Stimulated activated effector memory CD8-positive, alpha-beta T cell treated with anti-CD3 and anti-CD28 coated beads, Interleukin-12 subunit alpha, Interleukin-12 subunit beta, amount 100 ng/mL, for 72 hours (primary cell): ENCODE data around the gene MTCH1.

Experiments
- ATAC-seq: fragments of 150-1000 bp; cut with Tn5 transposase; 2 replicates; pipeline ENCODE4 v1.10.0; 2021
- DNase-seq, 2 donors: peaks; one replicate each; pipeline ENCODE4 v3.0.0; 2021 to 2022; ENCODE audit warnings: low spot score in 2 of 2
- H3K27ac Mint-ChIP-seq: one replicate; pipeline ENCODE4 v1.8.0; 2022; ENCODE audit warnings: mild to moderate bottlenecking, mixed read lengths
- H3K36me3 Mint-ChIP-seq: one replicate; pipeline ENCODE4 v1.8.0; 2022; ENCODE audit warnings: mild to moderate bottlenecking, mixed read lengths
- H3K4me1 Mint-ChIP-seq: one replicate; pipeline ENCODE4 v1.8.0; 2022; ENCODE audit warnings: mixed read lengths
- H3K4me3 Mint-ChIP-seq: one replicate; pipeline ENCODE4 v1.8.0; 2022; ENCODE audit warnings: mild to moderate bottlenecking, mixed read lengths
- H3K9me3 Mint-ChIP-seq: one replicate; pipeline ENCODE4 v1.8.0; 2022; ENCODE audit warnings: mixed read lengths

MTCH1 gene

DNA sequence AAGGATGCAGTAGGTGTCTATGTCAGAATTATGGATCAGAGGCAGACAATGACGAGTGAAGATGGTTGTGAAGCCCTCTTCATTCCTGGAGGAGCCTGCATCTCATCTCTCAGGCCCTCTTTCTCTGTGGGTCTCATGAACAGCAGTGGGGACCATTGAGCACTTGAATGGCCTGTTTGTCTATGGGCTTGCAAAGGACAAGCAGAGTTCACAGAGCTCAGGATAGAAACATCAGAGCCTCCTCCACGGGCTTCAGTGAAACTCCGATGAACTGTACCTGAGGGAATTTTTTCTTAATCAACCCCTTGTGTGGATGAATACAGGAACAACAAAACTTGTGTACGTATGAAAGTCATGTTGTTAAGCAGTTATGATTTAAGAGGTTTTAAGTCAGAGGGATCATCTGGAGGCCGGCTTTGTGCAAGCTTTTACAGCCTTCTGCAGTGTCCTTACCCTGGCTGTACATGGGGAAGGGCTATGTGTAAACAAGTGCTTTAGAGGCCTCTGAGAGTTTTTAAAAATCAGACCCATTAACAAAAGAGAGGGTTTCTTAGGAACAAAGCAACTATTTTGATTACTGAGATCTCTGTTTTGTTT lies 61.1 kb downstream of the MTCH1 start:
- peak overlapping the region; percentile 88 for H3K27ac Mint-ChIP-seq

DNA sequence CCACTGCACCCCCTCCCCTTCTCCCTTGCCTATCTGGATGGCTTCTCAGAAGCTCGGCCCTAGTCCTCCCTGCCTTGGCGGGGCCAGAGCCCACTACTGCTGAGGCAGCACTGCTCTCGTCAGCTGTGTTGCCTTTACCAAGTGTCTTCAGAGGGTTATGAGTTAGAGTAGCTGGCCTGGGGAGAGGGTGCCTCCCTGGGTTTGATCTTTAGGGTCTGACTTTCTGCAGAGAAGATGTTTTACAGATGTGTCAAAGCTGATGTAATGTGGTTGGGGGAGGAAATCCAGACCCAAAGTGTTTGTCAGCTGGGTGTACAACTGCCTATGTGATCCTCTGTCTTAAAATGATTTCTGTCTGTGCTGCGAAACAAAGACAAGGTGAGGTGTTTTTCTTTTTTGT lies 61.9 kb downstream of the MTCH1 start:
- ATAC-seq, result peak; percentile 9
- Mint-ChIP-seq H3K4me3 (no peak overlapping the region), H3K4me1 (peaks cover 28% of the 10 kb centered on the region), H3K27ac (no peak overlapping the region), H3K9me3 (no peaks in the 10 kb centered on the region), H3K36me3 (peaks cover 45% of the 10 kb centered on the region)
- DNase-seq, result no peak

More for the DNA sequence above, 61.1 kb downstream of the MTCH1 start:
- H3K4me3 Mint-ChIP-seq, result no peak overlapping the region
- peaks cover 38% of the 10 kb centered on the region for H3K36me3 Mint-ChIP-seq
- DNase-seq, result no peak
- ATAC-seq, result no peak
- H3K4me1 Mint-ChIP-seq, result peaks cover 28% of the 10 kb centered on the region
- no peaks in the 10 kb centered on the region for H3K9me3 Mint-ChIP-seq

DNA sequence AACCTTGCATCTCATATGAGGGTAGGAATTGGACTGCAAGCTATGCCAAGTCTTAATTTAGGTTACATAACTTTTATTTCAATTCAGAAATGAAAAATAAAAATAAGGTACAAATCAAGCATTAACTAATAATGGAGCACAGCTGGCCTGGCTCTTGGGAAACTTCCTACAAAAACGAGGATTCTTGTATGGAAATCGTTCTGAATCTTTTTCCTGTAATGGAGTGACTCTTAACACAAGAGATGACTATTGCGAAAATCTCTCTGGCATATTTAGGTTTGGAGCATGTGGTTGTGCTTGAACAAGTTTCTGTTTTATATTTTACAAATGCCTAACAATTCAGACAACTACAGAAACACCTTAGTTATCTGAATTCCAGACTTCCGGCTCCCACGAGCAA lies 65.5 kb downstream of the MTCH1 start:
- Mint-ChIP-seq H3K27ac (no peak overlapping the region), H3K4me3 (no peak overlapping the region), H3K36me3 (peaks cover 72% of the 10 kb centered on the region), H3K9me3 (no peaks in the 10 kb centered on the region), H3K4me1 (peaks cover 21% of the 10 kb centered on the region)
- ATAC-seq, result no peak
- no peak for DNase-seq

DNA sequence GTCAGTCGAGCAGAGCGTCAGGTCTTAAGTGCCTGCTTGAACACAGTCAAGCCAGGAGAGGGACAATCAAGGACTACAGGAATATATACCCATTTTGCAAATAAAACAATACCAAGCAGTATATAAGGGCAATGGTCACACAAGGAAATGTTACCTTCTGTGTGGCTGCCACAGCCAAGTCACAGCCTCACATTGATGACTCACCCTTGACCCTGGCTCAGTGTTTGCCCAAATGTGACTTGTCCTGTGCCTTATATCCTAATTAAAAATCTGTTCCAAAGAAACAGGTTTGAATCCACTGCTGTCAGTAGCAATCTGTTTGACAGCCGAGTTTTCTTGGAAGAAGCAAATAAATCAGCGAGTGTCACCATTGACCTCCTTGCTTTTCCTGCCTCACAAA lies 65.9 kb downstream of the MTCH1 start:
- no peaks in the 10 kb centered on the region for H3K9me3 Mint-ChIP-seq
- DNase-seq (no peak), ATAC-seq (no peak)
- peaks cover 73% of the 10 kb centered on the region for H3K36me3 Mint-ChIP-seq
- no peak overlapping the region for H3K4me3 Mint-ChIP-seq
- peaks cover 18% of the 10 kb centered on the region for H3K4me1 Mint-ChIP-seq
- no peak overlapping the region for H3K27ac Mint-ChIP-seq
